ENCODE measurements around the gene CAMTA1.

GRCh38 chr1:7426780-7427604, 641.7 kb downstream of the CAMTA1 start:
- no peak for TF ChIP-seq ELF4 (IDR thresholded peaks at IDR 0.05)
- no peak for TF ChIP-seq TARDBP (IDR thresholded peaks at IDR 0.05)
- TF ChIP-seq NFRKB (IDR thresholded peaks at IDR 0.05): no peak
- TF ChIP-seq FOXM1 (IDR thresholded peaks at IDR 0.05; ENCODE audit: borderline replicate concordance): no peak
- TF ChIP-seq ZNF384 (IDR thresholded peaks at IDR 0.05): no peak
- TF ChIP-seq, protein P1, sequence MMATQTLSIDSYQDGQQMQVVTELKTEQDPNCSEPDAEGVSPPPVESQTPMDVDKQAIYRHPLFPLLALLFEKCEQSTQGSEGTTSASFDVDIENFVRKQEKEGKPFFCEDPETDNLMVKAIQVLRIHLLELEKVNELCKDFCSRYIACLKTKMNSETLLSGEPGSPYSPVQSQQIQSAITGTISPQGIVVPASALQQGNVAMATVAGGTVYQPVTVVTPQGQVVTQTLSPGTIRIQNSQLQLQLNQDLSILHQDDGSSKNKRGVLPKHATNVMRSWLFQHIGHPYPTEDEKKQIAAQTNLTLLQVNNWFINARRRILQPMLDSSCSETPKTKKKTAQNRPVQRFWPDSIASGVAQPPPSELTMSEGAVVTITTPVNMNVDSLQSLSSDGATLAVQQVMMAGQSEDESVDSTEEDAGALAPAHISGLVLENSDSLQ (IDR thresholded peaks at IDR 0.05): no peak
- TF ChIP-seq SP1 (IDR thresholded peaks at IDR 0.05): no peak
- no peak for TF ChIP-seq FOXA1 (IDR thresholded peaks at IDR 0.05)
- no peak for TF ChIP-seq SUZ12 (IDR thresholded peaks at IDR 0.05)
- TF ChIP-seq FOXK2 (IDR thresholded peaks at IDR 0.05): no peak
- no peak for TF ChIP-seq BHLHE40 (IDR thresholded peaks at IDR 0.05; ENCODE audit: borderline replicate concordance)
- TF ChIP-seq CTBP1 (IDR thresholded peaks at IDR 0.05; ENCODE audit: borderline replicate concordance): no peak
- no peak for TF ChIP-seq L3MBTL2 (conservative IDR thresholded peaks at IDR 0.05)
